Myocyte (in vitro differentiated cells): ENCODE measurements around the gene FXN. TPM values are rescaled to one million over a fixed set of nuclear protein-coding genes. Genes with fewer than 3 reads are reported as not detected.
"Not testable (repeated sequence)": the region's sequence is repeated elsewhere in the genome, so short reads cannot be mapped to it uniquely, and the experiment has no call there.

Experiments
- DNase-seq: peaks from one replicate; pipeline ENCODE4 v3.0.0-alpha.2; 2012; ENCODE audit warnings: low read depth
- total RNA-seq: library from RNA; depleted of rRNA; stranded (reverse); fragments of >200 nt; gene quantifications from 2 replicates; pipeline ENCODE4 v1.2.3, GENCODE V29; 2014

The FXN gene
- total RNA-seq, 1 donor from 2014 or later = 6.5 TPM

GRCh38 chr9:69023650-69024049, 11.9 kb upstream of the FXN start:
- no peak for DNase-seq

GRCh38 chr9:69027355-69028097, 8.0 kb upstream of the FXN start:
- peak; percentile 58 for DNase-seq

GRCh38 chr9:69028754-69029153, 6.8 kb upstream of the FXN start:
- no peak for DNase-seq

- DNase-seq = no peak
Measured at GRCh38 chr9:69029535-69029934, 6.0 kb upstream of the FXN start.

GRCh38 chr9:69030851-69031645, 4.5 kb upstream of the FXN start:
- DNase-seq = no peak

- DNase-seq = no peak
Measured at GRCh38 chr9:69034071-69034470, 1.5 kb upstream of the FXN start.

GRCh38 chr9:69036309-69036708, 757 bp downstream of the FXN start:
- peak; percentile 21 for DNase-seq

- DNase-seq = no peak
Measured at GRCh38 chr9:69036799-69037198, 1.2 kb downstream of the FXN start.

GRCh38 chr9:69040646-69041045, 5.1 kb downstream of the FXN start:
- DNase-seq = no peak

- peak; percentile 40 for DNase-seq
Measured at GRCh38 chr9:69044240-69045219, 9.0 kb downstream of the FXN start.

- DNase-seq = no peak
Measured at GRCh38 chr9:69045821-69046220, 10.3 kb downstream of the FXN start.

GRCh38 chr9:69046723-69047122, 11.2 kb downstream of the FXN start:
- no peak for DNase-seq

- no peak for DNase-seq
Measured at GRCh38 chr9:69047371-69047770, 11.8 kb downstream of the FXN start.

GRCh38 chr9:69049094-69049493, 13.5 kb downstream of the FXN start:
- no peak for DNase-seq

- DNase-seq = not testable (repeated sequence)
Measured at GRCh38 chr9:69050936-69051335, 15.4 kb downstream of the FXN start.

GRCh38 chr9:69054989-69055388, 19.4 kb downstream of the FXN start:
- DNase-seq = no peak

- DNase-seq = peak; percentile 80
Measured at GRCh38 chr9:69056191-69056815, 20.8 kb downstream of the FXN start.

- no peak for DNase-seq
Measured at GRCh38 chr9:69058101-69058500, 22.5 kb downstream of the FXN start.

GRCh38 chr9:69060766-69061165, 25.2 kb downstream of the FXN start:
- no peak for DNase-seq

- no peak for DNase-seq
Measured at GRCh38 chr9:69062195-69062594, 26.6 kb downstream of the FXN start.

- no peak for DNase-seq
Measured at GRCh38 chr9:69063839-69064238, 28.3 kb downstream of the FXN start.
